Liver (tissue), 9 donors: ENCODE measurements around the gene ARHGAP6. TPM values are rescaled to one million over a fixed set of nuclear protein-coding genes. Genes with fewer than 3 reads are reported as not detected.

Experiments used
- DNase-seq: peaks from one replicate; pipeline ENCODE4 v3.0.0-alpha.2; 2017; ENCODE audit warnings: low spot score
- H3K27ac ChIP-seq, 2 donors: one replicate each; pipeline ENCODE4 v1.7.0; 2013; ENCODE audit warnings: inconsistent platforms in 2 of 2, low read length in 2 of 2, control low read depth in 1 of 2, low read depth in 1 of 2, mild to moderate bottlenecking in 1 of 2
- H3K27me3 ChIP-seq, 4 donors: one replicate each; pipeline versions ENCODE4 v1.6.1 to v1.7.0; 2013; ENCODE audit warnings: low read length in 3 of 4, inconsistent platforms in 1 of 4, mild to moderate bottlenecking in 1 of 4, moderate library complexity in 1 of 4; ENCODE audit not compliant: control insufficient read depth in 4 of 4, insufficient read depth in 4 of 4
- H3K36me3 ChIP-seq, 4 donors: one replicate each; pipeline versions ENCODE4 v1.6.1 to v1.7.0; 2013; ENCODE audit warnings: low read length in 3 of 4, mild to moderate bottlenecking in 3 of 4, low read depth in 1 of 4, moderate library complexity in 1 of 4; ENCODE audit not compliant: control insufficient read depth in 4 of 4, insufficient read depth in 3 of 4
- H3K4me1 ChIP-seq, 4 donors: one replicate each; pipeline versions ENCODE4 v1.6.1 to v1.7.0; 2013; ENCODE audit warnings: low read length in 3 of 4, mild to moderate bottlenecking in 3 of 4, moderate library complexity in 1 of 4; ENCODE audit not compliant: control insufficient read depth in 4 of 4, insufficient read depth in 4 of 4
- H3K4me3 ChIP-seq, 3 donors: one replicate each; pipeline versions ENCODE4 v1.6.1 to v1.7.0; 2013; ENCODE audit warnings: low read length in 3 of 3, control low read depth in 1 of 3, low read depth in 1 of 3, mild to moderate bottlenecking in 1 of 3
- H3K9ac ChIP-seq, 2 donors: one replicate each; pipeline ENCODE4 v1.7.0; 2013; ENCODE audit warnings: low read length in 2 of 2, mild to moderate bottlenecking in 2 of 2, moderate library complexity in 2 of 2, control low read depth in 1 of 2, low read depth in 1 of 2
- H3K9me3 ChIP-seq, 4 donors: one replicate each; pipeline versions ENCODE4 v1.6.1 to v1.7.0; 2013; ENCODE audit warnings: low read length in 3 of 4; ENCODE audit not compliant: control insufficient read depth in 4 of 4
- CTCF ChIP-seq: fragments of 150-350 bp; IDR thresholded peaks from 2 replicates; pipeline ENCODE4 v1.5.1; 2017; ENCODE audit warnings: improper control_type of control experiment, low read depth, low read length; ENCODE audit not compliant: missing input control
- FOXA1 ChIP-seq: IDR thresholded peaks from 2 replicates; pipeline ENCODE4 v1.6.1; 2016; ENCODE audit warnings: antibody characterized with exemption
- FOXA2 ChIP-seq: IDR thresholded peaks from 2 replicates; pipeline ENCODE4 v1.6.1; 2016; ENCODE audit warnings: antibody characterized with exemption
- NR2F2 ChIP-seq: IDR thresholded peaks from 2 replicates; pipeline ENCODE4 v1.6.1; 2016; ENCODE audit warnings: antibody characterized with exemption
- RAD21 ChIP-seq, 2 donors: IDR thresholded peaks; 2 replicates each; pipeline ENCODE4 v1.6.1; 2016; ENCODE audit warnings: antibody characterized with exemption in 2 of 2, mild to moderate bottlenecking in 2 of 2
- RXRA ChIP-seq, 2 donors: IDR thresholded peaks; 2 replicates each; pipeline ENCODE4 v1.6.1; 2017 to 2018; ENCODE audit warnings: antibody characterized with exemption in 2 of 2, mild to moderate bottlenecking in 1 of 2
- SP1 ChIP-seq: IDR thresholded peaks from 2 replicates; pipeline ENCODE4 v1.6.1; 2018; ENCODE audit warnings: antibody characterized with exemption, mild to moderate bottlenecking
- ZBTB33 ChIP-seq: IDR thresholded peaks from 2 replicates; pipeline ENCODE4 v1.6.1; 2016; ENCODE audit warnings: antibody characterized with exemption
- WGBS: extraction: QIAGEN DNeasy Blood & Tissue Kit; methylation state at CpG from one replicate; pipeline ENCODE4 v1.1.7; 2013; 5-methylcytosine and 5-hydroxymethylcytosine counted together
- polyA plus RNA-seq, 2 donors: library from polyadenylated mRNA; stranded (reverse) in 1 of 2; unstranded in 1 of 2; fragments of 200-250 nt in 1 of 2; fragments of >200 nt in 1 of 2; fragmentation: Nextera tagmentation in 1 of 2; extraction: Ambion mirVana in 1 of 2; gene quantifications; one replicate each; pipeline versions ENCODE4 v1.2.1 to v1.2.3, GENCODE V29; 2013 to 2015
- total RNA-seq, 2 donors: library from RNA; depleted of rRNA; stranded (reverse); fragments of >200 nt; gene quantifications; one replicate each; pipeline ENCODE4 v1.2.3, GENCODE V29; 2014
- TF ChIP-seq, protein P1 (sequence below): IDR thresholded peaks from 2 replicates; pipeline ENCODE4 v1.6.1; 2016; ENCODE audit warnings: antibody characterized with exemption, mild to moderate bottlenecking
- donor health status: healthy.
- donor health status: healthy.
- donor health status: healthy.
- donor health status: healthy.
- donor health status: healthy.

Gene ARHGAP6
- total and polyA plus RNA-seq, 4 donors, result 0.10 to 2.2 (median 0.65) TPM

DNA sequence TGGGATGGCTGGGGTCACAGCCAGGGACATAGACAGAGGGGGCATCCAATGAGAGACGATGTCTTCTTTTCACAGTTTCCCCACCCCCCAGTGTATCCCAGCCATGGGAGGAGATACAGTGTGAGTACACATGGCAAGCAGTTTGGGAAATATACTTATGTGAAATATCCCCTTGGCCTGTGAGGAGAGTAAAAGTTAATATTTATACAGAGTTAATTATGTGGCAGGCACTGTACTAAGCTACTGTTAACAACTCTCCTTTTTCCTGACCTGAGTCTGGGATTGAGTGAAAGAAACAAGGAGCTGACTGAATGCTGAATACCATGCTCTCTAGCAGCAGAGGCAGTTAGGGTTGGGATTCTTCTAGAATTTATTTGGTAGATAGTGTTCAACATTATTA is 519.3 kb downstream of the ARHGAP6 start (continued):
- TF ChIP-seq ZBTB33 (no peak), RXRA (IDR thresholded peaks at IDR 0.05) (no peak), SP1 (no peak)

GRCh38 chrX:11143931-11144678 is 521.6 kb downstream of the ARHGAP6 start:
- 30% methylated on average over 20 of the region's 20 CpGs for WGBS
- no peaks in the 10 kb centered on the region for H3K9me3 ChIP-seq
- TF ChIP-seq CTCF, result peak; percentile 69
- no peak for TF ChIP-seq FOXA1
- TF ChIP-seq, protein P1, sequence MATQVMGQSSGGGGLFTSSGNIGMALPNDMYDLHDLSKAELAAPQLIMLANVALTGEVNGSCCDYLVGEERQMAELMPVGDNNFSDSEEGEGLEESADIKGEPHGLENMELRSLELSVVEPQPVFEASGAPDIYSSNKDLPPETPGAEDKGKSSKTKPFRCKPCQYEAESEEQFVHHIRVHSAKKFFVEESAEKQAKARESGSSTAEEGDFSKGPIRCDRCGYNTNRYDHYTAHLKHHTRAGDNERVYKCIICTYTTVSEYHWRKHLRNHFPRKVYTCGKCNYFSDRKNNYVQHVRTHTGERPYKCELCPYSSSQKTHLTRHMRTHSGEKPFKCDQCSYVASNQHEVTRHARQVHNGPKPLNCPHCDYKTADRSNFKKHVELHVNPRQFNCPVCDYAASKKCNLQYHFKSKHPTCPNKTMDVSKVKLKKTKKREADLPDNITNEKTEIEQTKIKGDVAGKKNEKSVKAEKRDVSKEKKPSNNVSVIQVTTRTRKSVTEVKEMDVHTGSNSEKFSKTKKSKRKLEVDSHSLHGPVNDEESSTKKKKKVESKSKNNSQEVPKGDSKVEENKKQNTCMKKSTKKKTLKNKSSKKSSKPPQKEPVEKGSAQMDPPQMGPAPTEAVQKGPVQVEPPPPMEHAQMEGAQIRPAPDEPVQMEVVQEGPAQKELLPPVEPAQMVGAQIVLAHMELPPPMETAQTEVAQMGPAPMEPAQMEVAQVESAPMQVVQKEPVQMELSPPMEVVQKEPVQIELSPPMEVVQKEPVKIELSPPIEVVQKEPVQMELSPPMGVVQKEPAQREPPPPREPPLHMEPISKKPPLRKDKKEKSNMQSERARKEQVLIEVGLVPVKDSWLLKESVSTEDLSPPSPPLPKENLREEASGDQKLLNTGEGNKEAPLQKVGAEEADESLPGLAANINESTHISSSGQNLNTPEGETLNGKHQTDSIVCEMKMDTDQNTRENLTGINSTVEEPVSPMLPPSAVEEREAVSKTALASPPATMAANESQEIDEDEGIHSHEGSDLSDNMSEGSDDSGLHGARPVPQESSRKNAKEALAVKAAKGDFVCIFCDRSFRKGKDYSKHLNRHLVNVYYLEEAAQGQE, result no peak
- TF ChIP-seq RAD21 (IDR thresholded peaks at IDR 0.05), result peak; percentile 86 to 95
- no peak overlapping the region for H3K9ac ChIP-seq
- no peaks in the 10 kb centered on the region for H3K36me3 ChIP-seq
- peaks cover 0 to 5% (median 0%) of the 10 kb centered on the region in 4 donors for H3K4me1 ChIP-seq
- no peaks in the 10 kb centered on the region for H3K27me3 ChIP-seq
- H3K27ac ChIP-seq, result no peak overlapping the region
- no peak overlapping the region for H3K4me3 ChIP-seq
- peak; percentile 41 for DNase-seq

DNA sequence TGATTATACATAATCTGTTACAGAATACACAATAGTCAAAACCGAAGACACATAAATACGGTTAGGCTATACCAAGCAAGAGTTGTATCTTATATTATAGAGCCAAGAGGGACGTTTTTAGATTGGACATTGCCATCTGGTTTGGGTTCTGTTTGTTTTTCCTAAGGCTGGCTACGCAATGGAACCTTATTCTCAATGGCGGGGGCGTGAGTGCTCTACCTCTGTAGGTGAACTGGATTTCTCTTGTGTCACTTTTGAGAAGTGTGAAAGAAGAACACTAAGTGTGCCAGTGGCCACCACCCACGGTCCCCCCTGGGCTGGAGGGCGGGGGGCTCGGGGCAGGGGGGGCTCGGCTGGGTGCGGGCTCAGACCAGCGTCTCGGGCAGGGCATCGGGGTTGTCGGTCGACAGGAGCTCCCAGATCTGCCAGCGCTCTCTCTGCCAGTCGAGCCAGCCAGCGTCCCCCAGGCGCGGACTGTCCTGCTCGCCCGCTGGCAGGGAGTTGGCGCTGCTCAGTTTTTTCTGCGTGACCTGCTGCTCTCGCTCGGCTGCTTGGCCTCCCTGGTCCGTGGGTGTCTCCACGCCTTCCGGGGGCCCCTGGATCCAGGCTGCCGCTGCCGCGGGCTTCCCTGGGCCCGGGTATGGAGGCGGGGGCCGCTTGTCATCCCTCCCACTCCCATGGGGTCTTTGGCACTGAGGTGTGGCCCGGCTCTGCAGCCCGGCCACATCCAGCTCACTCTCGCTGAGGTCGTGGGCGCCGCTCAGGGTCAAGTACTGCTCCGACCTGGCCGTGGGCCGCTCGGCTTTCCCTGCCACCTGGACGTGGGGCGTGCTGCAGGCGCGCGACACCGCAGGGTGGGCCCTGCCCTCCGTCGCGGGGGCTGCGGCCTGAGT is 527.0 kb downstream of the ARHGAP6 start:
- Histone ChIP-seq H3K4me3 (no peak overlapping the region), H3K9ac (no peak overlapping the region), H3K36me3 (no peaks in the 10 kb centered on the region), H3K27me3 (no peaks in the 10 kb centered on the region), H3K9me3 (no peaks in the 10 kb centered on the region), H3K27ac (no peak overlapping the region), H3K4me1 (no peaks in the 10 kb centered on the region)
- no peak for DNase-seq
- WGBS, result 80% methylated on average over 56 of the region's 56 CpGs
- TF ChIP-seq RXRA (IDR thresholded peaks at IDR 0.05), result no peak
- no peak for TF ChIP-seq FOXA2
- TF ChIP-seq, protein P1, result no peak
- no peak for TF ChIP-seq ZBTB33
- no peak for TF ChIP-seq FOXA1
- no peak for TF ChIP-seq NR2F2
- no peak for TF ChIP-seq CTCF
